ENCODE results near the gene CYP24A1.
"Not testable (repeated sequence)": the region's sequence is repeated elsewhere in the genome, so short reads cannot be mapped to it uniquely, and the experiment has no call there.

The CYP24A1 gene

GRCh38 chr20:54127855-54128574, 45.8 kb downstream of the CYP24A1 start:
- TF ChIP-seq CTCF (conservative IDR thresholded peaks at IDR 0.05): no peak
- H3K27ac ChIP-seq: no peak overlapping the region

GRCh38 chr20:54126806-54127655, 46.8 kb downstream of the CYP24A1 start:
- 0 out of 2 replicates have a peak, but pooled peaks have one; percentile 10 for TF ChIP-seq CTCF (conservative IDR thresholded peaks at IDR 0.05)
- H3K27ac ChIP-seq: no peak overlapping the region

- H3K27ac ChIP-seq: not testable (repeated sequence)
Observed at GRCh38 chr20:54126328-54126727, 47.5 kb downstream of the CYP24A1 start.

GRCh38 chr20:54123587-54124180, 50.1 kb downstream of the CYP24A1 start:
- no peak for TF ChIP-seq CTCF (conservative IDR thresholded peaks at IDR 0.05)
- H3K27ac ChIP-seq: peak overlapping the region; percentile 1; the same call in 1 of the 2 replicates

- no peak for TF ChIP-seq CTCF (conservative IDR thresholded peaks at IDR 0.05)
- peak overlapping the region; percentile 1; the same call in 1 of the 2 replicates for H3K27ac ChIP-seq
Observed at GRCh38 chr20:54122681-54123586, 50.9 kb downstream of the CYP24A1 start.

- no peak for TF ChIP-seq CTCF (conservative IDR thresholded peaks at IDR 0.05)
- no peak overlapping the region for H3K27ac ChIP-seq
Observed at GRCh38 chr20:54122189-54122588, 51.6 kb downstream of the CYP24A1 start.

GRCh38 chr20:54119744-54120143, 54.0 kb downstream of the CYP24A1 start:
- no peak overlapping the region for H3K27ac ChIP-seq
- no peak for TF ChIP-seq CTCF (conservative IDR thresholded peaks at IDR 0.05)
